ENCODE results near the gene RERE.

- TF ChIP-seq CTCF (IDR thresholded peaks at IDR 0.05; ENCODE audit: extremely low read depth in 1 of 2, insufficient read depth in 1 of 2, low read depth in 1 of 2, low read length in 2 of 2) (no peak), POLR2A (IDR thresholded peaks at IDR 0.05; ENCODE audit: low read depth, low read length) (no peak)
These were observed 30.6 kb upstream of the RERE start for GRCh38 chr1:8847990-8848389.
